ENCODE results near the gene SULT1A2.
"Not testable (repeated sequence)": the region's sequence is repeated elsewhere in the genome, so short reads cannot be mapped to it uniquely, and the experiment has no call there.

The SULT1A2 gene

DNA sequence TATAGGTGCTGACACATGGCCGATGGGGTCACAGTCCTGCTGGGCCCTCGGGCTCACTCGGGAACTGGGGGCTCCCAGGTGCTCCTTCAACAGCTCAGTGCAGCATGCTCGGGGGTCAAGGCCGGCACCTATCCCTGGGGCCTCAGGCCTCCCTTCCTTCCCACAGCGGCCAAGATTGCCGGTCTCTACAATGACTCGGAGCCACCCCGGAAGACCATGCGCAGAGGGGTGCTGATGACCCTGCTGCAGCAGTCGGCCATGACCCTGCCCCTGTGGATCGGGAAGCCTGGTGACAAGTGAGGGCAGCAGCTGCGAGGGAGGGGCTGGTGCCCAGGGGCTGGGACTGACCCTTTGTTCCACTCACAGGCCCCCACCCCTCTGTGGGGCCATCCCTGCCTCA, 6.9 kb downstream of the SULT1A2 start:
- no peak for DNase-seq

GRCh38 chr16:28589069-28589468, 7.8 kb downstream of the SULT1A2 start:
- DNase-seq, result no peak

GRCh38 chr16:28587386-28587785, 9.5 kb downstream of the SULT1A2 start:
- no peak for DNase-seq

GRCh38 chr16:28586466-28586865, 10.4 kb downstream of the SULT1A2 start:
- no peak for DNase-seq

- no peak for DNase-seq
These were observed 11.2 kb downstream of the SULT1A2 start for GRCh38 chr16:28585674-28586073.

DNA sequence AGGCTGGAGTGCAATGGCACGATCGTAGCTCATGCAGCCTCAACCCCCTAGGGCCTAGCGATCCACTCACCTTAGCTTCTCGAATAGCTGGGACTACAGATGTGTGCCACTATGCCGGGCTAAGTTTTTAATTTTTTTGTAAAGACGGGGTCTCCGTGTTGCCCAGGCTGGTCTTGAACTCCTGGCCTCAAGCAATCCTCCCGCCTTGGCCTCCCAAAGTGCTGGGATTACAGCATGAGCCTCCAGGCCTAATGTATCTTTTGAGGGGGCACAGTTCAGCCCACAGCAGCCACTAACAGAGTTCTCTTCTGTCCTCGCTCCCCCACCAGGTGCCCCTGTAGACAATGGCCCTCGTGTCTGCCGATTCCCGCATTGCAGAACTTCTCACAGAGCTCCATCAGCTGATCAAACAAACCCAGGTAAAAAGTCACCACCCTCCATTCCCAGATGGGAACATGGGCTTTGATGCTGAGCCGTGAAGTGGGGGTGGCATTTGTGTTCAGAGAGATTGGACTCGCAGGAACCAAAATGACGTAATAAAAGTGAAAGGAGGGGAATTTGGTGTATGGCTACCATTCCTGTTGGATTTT, 16.0 kb downstream of the SULT1A2 start:
- no peak for DNase-seq

- no peak for DNase-seq
These were observed 21.3 kb downstream of the SULT1A2 start for GRCh38 chr16:28575446-28576109.

GRCh38 chr16:28574925-28575324, 21.9 kb downstream of the SULT1A2 start:
- DNase-seq, result no peak

GRCh38 chr16:28573738-28574718, 22.8 kb downstream of the SULT1A2 start:
- DNase-seq, result no peak

GRCh38 chr16:28572696-28573510, 23.9 kb downstream of the SULT1A2 start:
- no peak for DNase-seq

DNA sequence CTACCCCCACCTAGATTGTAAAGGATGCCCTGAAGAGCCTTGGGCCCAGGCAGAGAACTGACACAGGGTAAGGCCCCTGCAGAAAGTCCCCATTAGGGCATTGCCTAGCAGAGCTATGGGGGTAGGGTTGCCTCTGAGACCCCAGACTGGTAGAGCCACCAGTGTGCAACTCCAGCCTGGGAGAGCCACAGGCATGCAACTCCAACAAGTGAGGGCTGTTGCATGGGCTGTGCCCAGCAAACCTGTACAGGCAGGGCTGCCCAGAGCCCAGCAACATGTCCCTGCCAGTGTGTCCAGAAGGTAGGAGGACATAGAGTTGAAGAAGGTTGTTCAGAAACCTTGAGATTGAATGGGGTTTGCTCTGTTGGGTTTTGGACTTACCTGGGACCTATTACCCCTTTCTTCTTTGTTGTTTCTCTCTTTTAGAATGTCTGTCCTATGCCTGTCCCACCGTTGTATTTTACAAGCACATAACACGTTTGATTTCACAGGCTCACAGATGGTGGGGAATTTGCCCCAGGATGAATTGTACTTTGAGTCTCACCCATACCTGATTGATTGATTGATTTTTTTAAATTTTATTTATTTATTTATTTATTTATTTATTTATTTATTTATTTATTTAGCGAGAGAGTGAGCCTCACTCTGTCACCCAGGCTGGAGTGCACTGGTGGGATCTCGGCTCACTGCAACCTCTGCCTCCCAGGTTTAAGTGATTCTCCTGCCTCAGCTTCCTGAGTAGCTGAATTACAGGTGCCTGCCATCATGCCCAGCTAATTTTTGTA, 26.7 kb downstream of the SULT1A2 start:
- no peak for DNase-seq

DNA sequence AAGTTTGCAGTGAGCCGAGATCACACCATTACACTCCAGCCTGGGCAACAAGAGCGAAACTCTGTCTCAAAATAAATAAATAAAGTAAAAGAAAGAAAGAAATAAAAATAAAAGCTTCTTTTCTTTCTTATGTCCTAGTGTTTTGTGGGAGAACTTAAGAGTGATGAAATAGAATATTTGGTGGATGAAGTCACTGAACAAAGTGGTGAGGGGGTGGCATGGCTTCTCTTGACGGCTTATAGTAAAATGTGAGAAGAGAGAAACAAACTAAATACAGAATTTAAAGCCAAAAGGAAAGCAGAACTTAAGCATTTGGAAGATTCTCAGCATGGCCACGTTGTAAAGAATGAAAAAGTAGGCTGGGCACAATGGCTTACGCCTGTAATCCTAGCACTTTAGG, 27.8 kb downstream of the SULT1A2 start:
- DNase-seq, result no peak

DNA sequence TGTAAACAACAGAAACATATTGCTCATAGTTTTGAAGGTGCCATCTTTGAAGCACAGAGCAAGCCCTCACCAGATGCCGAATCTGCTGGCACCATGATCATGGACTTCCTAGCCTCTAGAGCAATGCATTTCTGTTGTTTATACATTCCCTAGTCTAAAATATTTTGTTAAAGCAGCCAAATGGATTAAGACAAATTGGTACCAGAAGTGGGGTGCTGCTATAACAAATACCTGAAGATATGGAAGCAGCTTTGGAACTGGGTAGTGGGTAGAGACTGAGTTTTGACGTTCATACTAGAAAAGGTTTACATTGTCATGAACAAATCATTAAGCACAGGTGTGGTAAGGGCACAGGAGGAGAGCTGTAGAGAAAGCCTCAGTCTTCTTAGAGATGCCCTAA, 29.6 kb downstream of the SULT1A2 start:
- DNase-seq, result no peak

DNA sequence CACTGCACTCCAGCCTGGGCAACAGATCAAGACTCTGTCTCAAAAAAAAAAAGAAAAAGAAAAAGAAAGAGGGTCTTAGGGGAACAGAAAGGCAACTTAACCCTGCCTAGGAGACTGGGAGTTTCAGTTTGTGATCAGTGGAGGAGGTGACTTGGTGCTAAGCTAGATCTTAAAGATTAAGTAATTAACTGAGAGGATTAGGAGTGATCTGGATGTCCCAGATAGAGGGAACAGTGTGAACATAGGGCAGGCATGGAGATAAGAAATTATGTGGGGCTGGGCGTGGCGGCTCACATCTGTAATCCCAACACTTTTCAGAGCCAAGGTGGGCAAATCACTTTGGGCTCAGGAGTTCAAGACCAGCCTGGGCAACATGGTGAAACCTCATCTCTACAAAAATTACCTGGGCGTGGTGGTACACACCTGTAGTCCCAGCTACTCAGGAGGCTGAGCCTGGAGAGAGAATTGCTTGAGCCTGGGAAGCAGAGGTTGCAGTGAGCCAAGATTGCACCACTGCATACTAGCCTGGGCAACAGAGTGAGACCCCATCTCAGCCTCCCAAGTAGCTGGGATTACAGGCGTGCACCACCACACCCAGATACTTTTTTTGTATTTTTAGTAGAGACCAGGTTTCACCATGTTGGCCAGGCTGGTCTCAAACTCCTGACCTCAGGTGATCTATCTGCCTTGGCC, 30.5 kb downstream of the SULT1A2 start:
- DNase-seq, result not testable (repeated sequence)

DNA sequence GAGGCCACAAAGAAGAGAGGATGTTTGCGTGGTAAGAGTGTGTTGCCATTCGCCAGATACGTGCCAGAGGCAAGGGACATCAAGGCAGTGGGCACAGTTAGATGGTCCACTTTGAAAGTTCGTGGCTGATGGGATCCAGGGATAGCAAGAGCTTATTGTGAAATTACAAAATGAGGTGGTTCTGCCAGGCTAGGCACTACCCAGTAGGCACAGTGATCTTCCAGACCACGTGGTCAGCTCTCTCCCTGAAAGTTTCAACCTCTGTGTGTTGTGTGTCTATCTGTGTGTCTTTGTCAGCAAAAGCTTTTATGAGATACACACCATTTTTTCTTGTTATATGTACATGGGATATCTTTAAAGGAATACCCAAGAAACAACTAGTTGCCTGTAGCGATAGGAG, 33.6 kb downstream of the SULT1A2 start:
- DNase-seq, result no peak

DNA sequence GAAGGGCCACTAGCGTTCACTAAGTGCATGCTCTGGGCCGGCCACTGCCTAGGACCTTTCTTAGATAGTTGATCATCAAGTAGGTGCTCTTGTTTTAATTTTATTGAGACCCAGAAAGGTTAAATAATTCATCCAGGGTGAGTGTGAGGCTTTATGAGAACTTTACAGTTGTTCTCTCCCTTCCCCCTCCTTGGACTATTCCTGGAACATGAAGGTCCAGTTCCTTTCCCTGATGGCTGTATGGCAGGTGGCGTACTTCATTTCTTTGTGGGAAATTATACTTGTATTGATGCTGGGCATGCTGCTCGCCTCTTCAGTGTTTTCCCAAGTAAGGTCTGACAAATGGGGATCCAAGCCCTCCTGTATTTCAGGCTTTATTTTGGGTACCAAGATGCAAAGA, 34.7 kb downstream of the SULT1A2 start:
- DNase-seq, result no peak

DNA sequence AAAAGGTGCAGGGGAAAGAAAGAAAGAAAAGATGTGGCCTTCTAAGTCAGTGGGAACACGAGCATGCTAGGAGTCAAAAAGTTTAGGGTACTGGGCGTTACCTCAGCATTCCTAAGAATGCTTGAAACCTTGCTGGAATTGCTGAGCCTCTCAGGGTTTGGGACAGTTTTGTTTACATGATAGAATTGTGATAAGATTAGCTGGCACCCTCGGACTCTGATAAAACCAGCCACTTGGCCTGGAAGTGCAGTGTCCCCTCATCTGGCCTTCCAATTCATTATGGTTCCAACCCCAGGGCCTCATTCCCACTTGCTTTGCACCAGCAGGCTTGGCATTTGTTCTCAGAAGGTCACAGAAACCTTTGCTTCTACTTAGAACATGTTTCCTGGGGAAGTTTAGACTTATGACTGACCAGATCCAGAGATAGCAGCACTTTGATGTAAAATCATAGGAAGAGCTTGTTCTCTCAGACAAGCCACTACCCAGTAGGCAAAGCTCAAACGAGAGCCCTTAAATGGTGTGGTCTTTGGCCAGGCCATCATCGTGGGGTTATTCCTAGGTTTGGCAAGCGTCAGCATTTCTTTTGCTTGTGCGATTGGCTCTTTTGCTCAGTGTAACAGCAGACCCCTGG, 35.2 kb downstream of the SULT1A2 start:
- DNase-seq, result no peak

DNA sequence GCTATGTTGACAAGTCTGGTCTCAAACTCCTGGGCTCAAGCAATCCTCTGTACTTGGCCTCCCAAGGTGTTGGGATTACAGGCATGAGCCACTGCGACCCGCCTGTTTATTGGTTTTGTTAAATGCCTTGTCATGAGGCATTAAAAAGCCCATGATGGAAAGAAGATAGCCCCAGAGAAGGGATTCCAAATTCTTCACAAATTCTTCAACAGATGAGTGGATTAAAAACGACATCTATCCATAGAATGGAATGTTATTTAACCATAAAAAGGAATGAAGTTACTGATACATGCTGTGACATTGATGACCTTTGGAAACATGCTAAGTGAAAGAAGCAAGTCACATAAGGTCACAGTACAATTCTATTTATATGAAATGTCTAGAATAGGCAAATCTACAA, 38.4 kb downstream of the SULT1A2 start:
- DNase-seq, result no peak

DNA sequence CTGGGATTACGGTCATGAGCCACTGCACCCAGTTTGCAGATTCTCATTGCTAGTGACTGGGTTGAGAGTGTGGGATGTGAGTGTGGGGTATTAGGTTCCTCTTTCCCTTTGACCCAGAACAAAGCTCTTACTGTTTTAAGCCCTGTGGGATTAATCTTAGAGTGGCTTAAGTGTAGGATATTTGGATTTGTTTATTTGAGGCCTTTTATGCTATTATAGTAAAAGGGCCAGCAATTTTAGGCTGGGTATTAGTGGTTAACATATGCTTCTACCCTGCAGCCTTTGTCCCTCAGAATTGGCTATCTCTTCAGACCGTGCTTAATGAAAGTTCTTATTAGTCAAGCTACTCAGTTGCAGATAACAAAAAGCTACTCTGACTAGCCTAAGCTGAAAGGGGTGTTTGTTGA, 39.9 kb downstream of the SULT1A2 start:
- DNase-seq, result no peak

GRCh38 chr16:28555561-28555960, 41.3 kb downstream of the SULT1A2 start:
- DNase-seq, result no peak

Data from activated naive CD4-positive, alpha-beta T cell treated with Interleukin-2 at 50 U/mL for 16 hours (primary cell).